Measurements from ENCODE around the gene CCL11. TPM values are rescaled to one million over a fixed set of nuclear protein-coding genes. Genes with fewer than 3 reads are reported as not detected.

Gene CCL11
- total RNA-seq, 1 experiment from 2014 or later = not detected

- Mint-ChIP-seq H3K4me3 (no peak overlapping the region), H3K4me1 (peaks cover 43% of the 10 kb centered on the region), H3K27me3 (ENCODE audit: low read depth) (peaks cover 30% of the 10 kb centered on the region), H3K27ac (no peak overlapping the region), H3K36me3 (no peaks in the 10 kb centered on the region), H3K9me3 (no peaks in the 10 kb centered on the region)
- ATAC-seq (no peak), DNase-seq (ENCODE audit: low spot score) (no peak)
- ChIA-PET POLR2A (no interaction called here), CTCF (no interaction called here)
- TF ChIP-seq JAZF1 (CRISPR knock-in tag; IDR thresholded peaks at IDR 0.05) (no peak), NFE2L1 (CRISPR knock-in tag; IDR thresholded peaks at IDR 0.05) (no peak), ZNF232 (CRISPR knock-in tag; IDR thresholded peaks at IDR 0.05) (no peak), PRRX2 (CRISPR knock-in tag; IDR thresholded peaks at IDR 0.05) (no peak), IRF2 (CRISPR knock-in tag; IDR thresholded peaks at IDR 0.05; ENCODE audit: borderline replicate concordance, low read depth) (no peak), CREB1 (CRISPR knock-in tag; IDR thresholded peaks at IDR 0.05) (no peak), ZNF263 (CRISPR knock-in tag; IDR thresholded peaks at IDR 0.05; ENCODE audit: low read depth) (no peak), CBFB (CRISPR knock-in tag; IDR thresholded peaks at IDR 0.05; ENCODE audit: low read depth) (no peak), EMX1 (CRISPR knock-in tag; IDR thresholded peaks at IDR 0.05) (no peak), FOXP1 (CRISPR knock-in tag; IDR thresholded peaks at IDR 0.05; ENCODE audit: borderline replicate concordance) (no peak), ZNF138 (CRISPR knock-in tag; conservative IDR thresholded peaks at IDR 0.05) (no peak)
- TF ChIP-seq, protein P1, sequence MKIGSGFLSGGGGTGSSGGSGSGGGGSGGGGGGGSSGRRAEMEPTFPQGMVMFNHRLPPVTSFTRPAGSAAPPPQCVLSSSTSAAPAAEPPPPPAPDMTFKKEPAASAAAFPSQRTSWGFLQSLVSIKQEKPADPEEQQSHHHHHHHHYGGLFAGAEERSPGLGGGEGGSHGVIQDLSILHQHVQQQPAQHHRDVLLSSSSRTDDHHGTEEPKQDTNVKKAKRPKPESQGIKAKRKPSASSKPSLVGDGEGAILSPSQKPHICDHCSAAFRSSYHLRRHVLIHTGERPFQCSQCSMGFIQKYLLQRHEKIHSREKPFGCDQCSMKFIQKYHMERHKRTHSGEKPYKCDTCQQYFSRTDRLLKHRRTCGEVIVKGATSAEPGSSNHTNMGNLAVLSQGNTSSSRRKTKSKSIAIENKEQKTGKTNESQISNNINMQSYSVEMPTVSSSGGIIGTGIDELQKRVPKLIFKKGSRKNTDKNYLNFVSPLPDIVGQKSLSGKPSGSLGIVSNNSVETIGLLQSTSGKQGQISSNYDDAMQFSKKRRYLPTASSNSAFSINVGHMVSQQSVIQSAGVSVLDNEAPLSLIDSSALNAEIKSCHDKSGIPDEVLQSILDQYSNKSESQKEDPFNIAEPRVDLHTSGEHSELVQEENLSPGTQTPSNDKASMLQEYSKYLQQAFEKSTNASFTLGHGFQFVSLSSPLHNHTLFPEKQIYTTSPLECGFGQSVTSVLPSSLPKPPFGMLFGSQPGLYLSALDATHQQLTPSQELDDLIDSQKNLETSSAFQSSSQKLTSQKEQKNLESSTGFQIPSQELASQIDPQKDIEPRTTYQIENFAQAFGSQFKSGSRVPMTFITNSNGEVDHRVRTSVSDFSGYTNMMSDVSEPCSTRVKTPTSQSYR (CRISPR knock-in tag; IDR thresholded peaks at IDR 0.05) = no peak
- TF ChIP-seq, protein P2, sequence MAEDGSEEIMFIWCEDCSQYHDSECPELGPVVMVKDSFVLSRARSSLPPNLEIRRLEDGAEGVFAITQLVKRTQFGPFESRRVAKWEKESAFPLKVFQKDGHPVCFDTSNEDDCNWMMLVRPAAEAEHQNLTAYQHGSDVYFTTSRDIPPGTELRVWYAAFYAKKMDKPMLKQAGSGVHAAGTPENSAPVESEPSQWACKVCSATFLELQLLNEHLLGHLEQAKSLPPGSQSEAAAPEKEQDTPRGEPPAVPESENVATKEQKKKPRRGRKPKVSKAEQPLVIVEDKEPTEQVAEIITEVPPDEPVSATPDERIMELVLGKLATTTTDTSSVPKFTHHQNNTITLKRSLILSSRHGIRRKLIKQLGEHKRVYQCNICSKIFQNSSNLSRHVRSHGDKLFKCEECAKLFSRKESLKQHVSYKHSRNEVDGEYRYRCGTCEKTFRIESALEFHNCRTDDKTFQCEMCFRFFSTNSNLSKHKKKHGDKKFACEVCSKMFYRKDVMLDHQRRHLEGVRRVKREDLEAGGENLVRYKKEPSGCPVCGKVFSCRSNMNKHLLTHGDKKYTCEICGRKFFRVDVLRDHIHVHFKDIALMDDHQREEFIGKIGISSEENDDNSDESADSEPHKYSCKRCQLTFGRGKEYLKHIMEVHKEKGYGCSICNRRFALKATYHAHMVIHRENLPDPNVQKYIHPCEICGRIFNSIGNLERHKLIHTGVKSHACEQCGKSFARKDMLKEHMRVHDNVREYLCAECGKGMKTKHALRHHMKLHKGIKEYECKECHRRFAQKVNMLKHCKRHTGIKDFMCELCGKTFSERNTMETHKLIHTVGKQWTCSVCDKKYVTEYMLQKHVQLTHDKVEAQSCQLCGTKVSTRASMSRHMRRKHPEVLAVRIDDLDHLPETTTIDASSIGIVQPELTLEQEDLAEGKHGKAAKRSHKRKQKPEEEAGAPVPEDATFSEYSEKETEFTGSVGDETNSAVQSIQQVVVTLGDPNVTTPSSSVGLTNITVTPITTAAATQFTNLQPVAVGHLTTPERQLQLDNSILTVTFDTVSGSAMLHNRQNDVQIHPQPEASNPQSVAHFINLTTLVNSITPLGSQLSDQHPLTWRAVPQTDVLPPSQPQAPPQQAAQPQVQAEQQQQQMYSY (CRISPR knock-in tag; IDR thresholded peaks at IDR 0.05) = no peak
- TF ChIP-seq, protein P3, sequence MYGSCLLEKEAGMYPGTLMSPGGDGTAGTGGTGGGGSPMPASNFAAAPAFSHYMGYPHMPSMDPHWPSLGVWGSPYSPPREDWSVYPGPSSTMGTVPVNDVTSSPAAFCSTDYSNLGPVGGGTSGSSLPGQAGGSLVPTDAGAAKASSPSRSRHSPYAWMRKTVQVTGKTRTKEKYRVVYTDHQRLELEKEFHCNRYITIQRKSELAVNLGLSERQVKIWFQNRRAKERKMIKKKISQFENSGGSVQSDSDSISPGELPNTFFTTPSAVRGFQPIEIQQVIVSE (CRISPR knock-in tag; IDR thresholded peaks at IDR 0.05; ENCODE audit: borderline replicate concordance) = no peak
Measured at GRCh38 chr17:34257299-34257985, 28.1 kb upstream of the CCL11 start.

- Mint-ChIP-seq H3K4me3 (no peak overlapping the region), H3K9me3 (no peaks in the 10 kb centered on the region), H3K36me3 (no peaks in the 10 kb centered on the region), H3K4me1 (peaks cover 38% of the 10 kb centered on the region), H3K27me3 (ENCODE audit: low read depth) (peaks cover 27% of the 10 kb centered on the region), H3K27ac (no peak overlapping the region)
- TF ChIP-seq, protein P4, sequence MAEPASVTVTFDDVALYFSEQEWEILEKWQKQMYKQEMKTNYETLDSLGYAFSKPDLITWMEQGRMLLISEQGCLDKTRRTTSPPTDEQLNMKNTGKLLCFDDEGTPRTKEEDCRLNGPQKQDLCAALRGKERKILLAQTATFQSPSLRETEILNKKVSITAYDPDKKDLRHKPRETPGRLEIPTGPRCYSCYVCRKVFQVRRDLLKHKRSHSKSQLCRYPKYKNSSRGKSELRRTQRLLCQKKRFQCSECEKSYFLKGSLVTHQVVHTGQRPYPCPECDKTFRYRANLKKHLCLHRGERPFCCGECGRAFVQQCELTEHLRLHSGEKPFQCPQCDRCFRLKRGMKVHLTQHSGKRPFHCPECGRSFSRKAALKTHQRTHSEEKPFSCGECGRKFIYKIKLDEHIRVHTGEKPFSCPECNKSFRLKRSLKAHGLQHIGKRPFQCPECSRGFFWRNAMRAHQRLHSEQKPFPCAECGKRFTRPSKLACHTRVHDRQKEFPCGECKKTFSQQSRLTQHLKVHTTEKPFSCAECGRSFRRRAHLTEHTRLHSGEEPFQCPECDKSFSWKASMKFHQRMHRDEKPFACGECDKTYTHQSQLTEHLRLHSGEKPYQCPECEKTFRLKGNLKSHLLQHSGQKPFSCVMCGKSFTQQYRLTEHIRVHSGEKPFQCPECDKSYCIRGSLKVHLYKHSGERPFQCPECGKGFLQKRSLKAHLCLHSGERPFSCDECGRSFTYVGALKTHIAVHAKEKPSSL (CRISPR knock-in tag; conservative IDR thresholded peaks at IDR 0.05) = no peak
- TF ChIP-seq FOXK1 (CRISPR knock-in tag; IDR thresholded peaks at IDR 0.05) = no peak
- no peak for TF ChIP-seq SOX15 (CRISPR knock-in tag; IDR thresholded peaks at IDR 0.05)
- TF ChIP-seq TEAD1 (CRISPR knock-in tag; IDR thresholded peaks at IDR 0.05) = no peak
- TF ChIP-seq MXD4 (CRISPR knock-in tag; IDR thresholded peaks at IDR 0.05; ENCODE audit: borderline replicate concordance) = no peak
- no peak for TF ChIP-seq SMAD3 (CRISPR knock-in tag; IDR thresholded peaks at IDR 0.05; ENCODE audit: borderline replicate concordance)
- CTCF ChIA-PET = no interaction called here
- POLR2A ChIA-PET = no interaction called here
- ATAC-seq = no peak
- no peak for DNase-seq (ENCODE audit: low spot score)
Measured at GRCh38 chr17:34257986-34258326, 27.6 kb upstream of the CCL11 start.

All from WTC11 (cell line).